RKO (cell line): Measurements from ENCODE around the gene RPA1.
"Not testable (repeated sequence)": the region's sequence is repeated elsewhere in the genome, so short reads cannot be mapped to it uniquely, and the experiment has no call there.

Experiments
- DNase-seq: peaks from one replicate; pipeline ENCODE4 v3.0.0-alpha.2; 2016; ENCODE audit warnings: low spot score

Gene RPA1

DNA sequence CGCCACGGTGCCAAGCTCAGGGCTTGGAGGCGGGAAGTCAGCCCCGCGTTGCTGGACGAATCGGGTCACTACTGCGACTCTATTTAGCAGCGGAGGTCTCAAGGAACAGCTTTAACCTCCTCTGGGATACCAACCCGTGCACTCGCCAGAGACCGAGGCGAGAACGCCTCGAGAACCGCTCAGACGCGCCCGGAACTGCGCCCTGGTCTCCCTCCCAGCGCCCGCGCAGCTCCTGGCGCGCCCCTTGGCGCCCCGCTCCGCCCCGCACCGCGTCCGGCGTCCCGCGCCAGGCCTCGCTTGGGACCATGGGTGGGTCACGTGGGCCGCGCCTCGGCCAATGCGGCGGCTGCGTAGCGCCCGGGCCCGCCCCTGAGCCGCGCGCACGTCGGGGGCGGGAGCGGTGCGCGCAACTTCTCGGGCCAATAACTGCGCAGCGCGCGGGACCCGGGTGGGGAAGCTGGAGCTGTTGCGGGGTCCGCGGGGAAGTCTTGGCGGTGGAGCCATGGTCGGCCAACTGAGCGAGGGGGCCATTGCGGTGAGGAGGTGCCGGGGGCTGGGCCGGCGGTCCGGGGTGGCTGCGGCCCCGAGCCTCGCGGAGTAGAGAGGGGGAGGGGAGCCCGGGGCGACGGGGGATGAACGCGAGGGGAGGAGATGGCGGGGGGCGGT, at the start of gene RPA1, which contains the start of gene SMYD4:
Gene RPA1, plus strand, starts transcription at position 414 of the 666 bp plus-strand sequence. Its CDS starts 89 bp downstream, at position 503.
Gene SMYD4, minus strand, starts transcription at position 311 of the 666 bp plus-strand sequence. CDS start 1,908 bp downstream, outside the sequence.
- peak; percentile 87 for DNase-seq

DNA sequence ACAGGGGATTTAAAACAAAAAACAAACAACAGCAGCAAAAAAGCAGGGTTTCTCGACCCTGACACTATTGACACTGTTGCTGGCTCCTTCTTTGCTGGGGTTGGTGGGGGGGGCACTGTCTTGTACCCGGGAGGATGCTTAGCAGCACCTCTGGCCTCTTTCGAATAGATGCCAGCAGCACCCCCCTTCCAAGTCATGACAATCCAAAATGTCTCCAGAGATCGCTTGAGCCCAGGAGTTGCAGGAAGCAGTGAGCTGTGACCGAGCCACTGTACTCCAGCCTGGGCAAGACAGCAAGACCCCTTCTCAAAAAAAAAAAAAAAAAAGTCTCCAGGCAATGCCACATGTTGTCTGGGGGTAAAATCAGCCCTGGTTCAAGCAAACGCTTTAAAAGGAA, 47.6 kb upstream of the RPA1 start:
- DNase-seq: no peak

DNA sequence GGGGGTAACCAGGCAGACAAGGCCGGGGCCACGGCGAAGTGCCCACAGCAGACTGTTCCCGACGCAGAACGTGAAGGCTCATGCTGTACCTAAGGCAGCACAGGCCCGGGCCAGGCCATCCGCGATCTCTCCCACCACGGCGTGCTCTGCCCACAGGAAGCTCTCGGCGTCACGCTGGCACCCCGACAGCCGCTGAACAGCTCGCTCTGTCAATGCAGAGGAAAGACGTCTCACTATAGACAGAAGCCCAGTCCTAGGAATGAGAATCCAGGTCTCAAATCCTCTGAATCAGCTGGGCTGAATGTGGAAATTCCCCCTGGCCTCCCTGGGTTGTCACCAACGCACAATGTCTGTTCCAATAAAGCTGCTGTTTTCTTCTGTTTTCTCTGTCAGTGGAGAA, 46.5 kb upstream of the RPA1 start:
- DNase-seq: no peak

DNA sequence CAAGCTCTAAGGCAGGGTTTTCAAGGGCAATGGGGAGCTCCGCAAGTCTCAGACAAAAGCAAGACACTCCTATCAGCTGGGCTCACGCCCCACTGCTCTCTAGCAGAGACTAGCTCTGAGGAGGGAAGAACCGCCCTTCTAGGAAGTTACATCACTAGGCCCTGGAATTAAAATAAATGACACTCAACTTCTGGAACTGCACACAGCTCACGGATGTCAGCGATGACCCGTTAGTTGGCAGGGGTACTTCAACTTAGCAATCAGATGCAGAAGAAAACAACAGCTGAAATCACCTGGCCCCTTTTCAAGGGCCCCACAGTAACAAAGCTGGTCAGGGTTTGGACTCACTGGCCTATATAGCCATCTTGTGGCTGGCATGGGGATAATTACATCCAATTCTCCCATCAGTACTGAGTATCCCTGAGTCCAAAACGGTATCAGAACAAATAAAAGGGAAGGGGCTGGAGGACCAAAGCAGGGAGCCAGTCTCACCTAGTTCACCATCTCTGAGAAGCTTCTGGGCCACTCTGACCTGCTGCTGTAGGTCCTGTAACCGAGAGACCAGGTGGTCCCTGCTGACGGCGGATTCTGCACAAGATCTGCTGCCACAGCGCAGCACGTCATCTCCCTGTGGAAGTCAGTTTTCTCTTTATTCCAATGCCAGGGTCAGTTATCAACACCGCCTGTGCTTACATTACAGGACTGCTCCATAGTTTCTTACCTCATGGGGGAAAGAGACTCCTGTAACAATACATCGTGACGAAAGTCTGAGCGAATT, 45.8 kb upstream of the RPA1 start:
- peak; percentile 58 for DNase-seq

DNA sequence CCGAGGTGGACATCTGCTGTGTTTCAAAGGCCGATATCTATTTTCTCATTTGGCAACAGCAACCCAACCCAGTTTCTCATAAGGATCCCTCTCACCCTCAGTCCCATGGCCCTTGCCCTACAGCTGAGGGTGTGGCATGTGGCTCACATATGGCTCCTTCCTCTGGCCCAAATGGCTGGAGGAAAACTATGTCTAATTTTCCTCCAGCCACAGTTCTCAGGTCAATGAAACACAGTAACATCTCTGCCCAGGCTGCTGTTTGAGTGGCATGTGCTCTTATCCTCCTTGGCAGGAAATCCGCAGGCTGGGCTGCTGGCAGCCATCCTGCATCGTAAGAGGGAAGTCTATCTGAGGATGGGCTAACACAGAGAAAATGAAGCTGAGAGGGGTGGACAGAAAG, 43.9 kb upstream of the RPA1 start:
- DNase-seq: no peak

DNA sequence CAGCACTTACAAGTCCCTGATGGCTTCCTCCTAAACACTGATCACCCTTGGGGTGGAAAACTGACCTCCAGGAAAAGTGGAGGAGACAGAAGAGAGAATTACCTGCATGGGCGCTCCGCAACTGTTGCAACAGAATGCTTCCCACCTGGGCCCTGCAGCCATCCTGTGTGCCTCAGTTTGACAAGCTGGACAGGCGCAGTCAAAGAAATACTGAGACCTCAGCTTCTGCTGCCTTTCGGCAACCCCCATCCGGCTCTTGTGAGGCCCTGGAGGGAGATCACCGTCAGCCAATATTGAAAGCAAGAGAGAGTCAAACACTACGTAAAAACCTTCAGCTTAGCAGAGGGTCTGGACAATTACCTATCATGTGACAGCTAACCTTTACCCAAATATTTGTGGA, 43.1 kb upstream of the RPA1 start:
- no peak for DNase-seq

DNA sequence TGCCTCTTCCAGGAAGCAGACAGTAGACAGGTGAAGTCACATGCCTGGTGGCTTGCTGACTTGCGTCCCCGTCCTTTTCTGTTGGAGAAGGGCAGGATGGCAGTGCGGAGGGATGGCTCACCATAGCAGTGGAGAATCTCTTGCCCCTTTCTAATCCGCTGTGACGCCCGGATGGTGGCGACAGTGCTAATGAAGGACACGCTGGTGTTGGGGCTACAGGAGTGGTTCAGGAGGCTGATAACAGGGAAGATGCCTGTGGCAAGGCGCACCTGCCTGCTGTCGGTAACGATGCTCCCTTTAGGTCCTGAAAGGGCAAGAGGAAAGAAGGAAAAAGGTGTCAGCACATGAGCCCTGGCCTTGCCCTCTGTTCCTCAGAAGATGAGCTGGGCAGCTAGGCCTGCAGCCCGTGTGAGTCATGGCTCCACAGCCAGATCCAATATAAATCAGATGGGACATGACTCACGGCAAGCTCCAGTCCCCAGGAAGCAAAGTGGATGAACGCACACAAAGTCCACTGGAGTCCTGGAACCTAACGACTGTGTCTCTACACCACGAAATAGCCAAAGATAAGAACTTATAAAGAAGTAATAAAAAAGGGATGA, 42.4 kb upstream of the RPA1 start:
- peak; percentile 93 for DNase-seq

DNA sequence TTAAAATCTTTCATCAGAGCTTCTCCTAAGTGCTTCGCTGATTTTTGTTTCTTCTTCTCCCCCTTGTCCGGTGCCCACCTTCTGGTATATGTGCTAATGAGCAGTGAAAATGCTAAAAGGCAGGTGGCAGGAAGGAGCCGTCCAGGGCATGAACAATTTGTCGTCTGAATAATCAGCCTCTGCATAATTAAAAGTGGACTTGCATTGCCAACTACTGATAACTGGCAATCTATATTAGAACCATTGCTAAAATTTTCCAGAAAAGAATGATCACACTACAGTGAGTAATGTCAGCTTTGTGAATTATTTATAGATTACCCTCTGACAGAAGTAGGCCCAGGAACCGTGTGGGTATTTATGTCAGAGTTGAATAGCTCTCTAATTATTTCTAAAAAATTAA, 39.9 kb upstream of the RPA1 start:
- no peak for DNase-seq

DNA sequence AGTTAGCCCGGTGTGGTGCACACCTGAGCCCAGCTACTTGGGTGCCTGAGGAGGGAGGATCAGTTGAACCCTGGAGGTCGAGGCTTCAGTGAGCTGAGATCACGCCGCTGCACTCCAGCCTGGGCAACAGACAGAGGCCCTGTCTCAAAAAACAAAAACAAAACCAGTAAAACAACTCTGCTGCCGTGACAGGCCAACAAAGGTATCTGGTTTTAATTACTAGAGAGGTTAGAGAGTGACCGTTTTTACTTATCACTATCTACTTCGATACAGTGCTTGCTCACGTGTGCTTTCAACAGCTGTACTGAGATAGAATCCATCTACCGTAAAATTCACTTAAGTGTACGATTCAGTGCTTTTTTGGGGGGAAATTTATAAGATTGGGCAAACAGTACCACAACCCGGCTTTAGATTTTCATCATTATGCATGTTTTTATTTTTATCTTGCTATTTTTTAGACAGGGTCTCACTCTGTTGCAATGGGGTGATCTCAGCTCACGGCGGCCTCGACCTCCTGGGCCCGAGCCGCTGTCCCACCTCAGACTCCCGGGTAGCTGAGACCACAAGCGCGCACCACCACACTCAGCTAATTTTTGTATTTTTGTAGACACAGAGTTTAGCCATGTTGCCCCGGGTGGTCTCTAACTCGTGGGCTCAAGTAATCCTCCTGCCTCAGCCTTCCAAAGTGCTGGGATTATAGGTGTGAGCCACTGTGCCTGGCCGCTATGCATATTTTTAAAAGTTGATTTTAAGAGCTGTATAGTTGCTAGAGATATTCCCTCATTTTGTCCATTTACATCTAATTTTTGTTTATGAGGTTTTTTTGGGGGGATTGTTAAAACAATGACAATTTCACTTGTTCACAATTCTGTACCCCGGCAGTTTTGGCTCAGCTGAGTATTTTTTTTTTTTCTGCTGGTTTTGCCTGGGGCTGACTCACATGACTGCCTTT, 37.0 kb upstream of the RPA1 start:
- no peak for DNase-seq

DNA sequence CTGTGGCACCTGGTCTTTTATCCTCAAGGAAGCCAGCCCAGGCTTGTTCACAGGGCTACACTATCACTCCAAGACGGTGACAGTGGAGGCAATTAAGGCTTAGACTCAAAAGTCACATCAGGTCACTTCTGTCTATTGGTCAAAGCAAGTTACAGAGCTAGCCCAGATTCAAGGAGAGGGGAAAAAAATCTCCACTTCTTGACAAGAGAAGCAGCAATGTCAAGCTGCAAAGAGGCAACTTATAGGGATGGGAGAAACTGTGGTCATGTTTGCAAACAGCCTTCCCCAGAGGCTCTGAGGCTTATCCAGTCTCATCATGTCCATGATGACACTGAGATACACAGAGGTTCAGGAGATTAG, 36.4 kb upstream of the RPA1 start:
- no peak for DNase-seq

DNA sequence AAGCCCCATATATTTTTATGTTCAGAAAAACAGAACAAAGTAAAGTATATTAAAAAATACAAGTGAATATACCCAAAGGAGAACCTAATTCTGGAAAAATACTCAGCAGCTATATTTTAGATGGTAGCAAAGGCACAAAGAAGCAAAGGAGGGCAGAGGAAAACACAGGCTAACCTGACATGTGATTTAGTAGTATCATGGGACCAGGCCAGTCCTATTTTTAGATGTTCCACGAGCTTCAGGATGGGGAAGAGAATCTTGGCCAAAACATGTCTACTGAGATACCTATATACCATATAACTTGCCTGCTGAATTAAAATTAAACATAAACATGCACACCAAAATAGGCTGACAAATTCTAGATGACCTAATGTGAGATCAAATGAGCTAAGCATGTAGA, 33.0 kb upstream of the RPA1 start:
- no peak for DNase-seq

DNA sequence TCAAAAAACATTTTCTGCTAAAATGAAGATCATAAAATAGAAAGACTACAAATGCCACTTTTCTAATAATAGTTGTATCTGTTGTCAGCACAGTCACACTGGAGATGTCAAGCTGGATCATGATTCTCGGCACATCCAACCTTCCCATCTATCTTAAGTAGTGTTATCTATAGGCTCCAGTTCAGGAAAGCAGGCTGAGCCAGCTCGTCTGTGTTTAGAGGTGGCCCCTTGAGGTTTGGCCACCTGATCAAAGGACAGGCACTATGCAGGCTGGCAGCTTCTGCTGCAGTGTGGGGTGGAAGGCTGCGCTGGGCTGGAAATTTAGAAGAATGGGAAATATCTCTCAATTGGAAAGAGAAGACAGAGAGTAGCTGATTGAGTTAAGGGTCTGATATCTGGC, 32.5 kb upstream of the RPA1 start:
- DNase-seq: no peak

DNA sequence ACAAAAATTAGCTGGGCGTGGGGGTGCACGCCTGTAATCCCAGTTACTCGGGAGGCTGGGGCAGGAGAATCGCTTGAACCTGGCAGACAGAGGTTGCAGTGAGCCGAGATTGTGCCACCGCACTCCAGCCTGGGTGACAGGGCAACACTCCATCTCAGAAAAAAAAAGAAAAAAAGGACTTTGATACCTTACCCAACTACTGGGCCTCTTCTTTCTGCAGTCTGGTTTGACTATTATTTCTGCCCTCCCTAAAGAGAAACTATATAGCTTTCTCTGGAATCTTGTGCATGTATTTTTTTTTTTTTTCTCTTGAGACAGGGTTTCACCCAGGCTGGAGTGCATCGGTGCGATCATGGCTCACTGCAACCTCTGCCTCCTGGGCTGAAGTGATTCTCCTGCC, 32.0 kb upstream of the RPA1 start:
- not testable (repeated sequence) for DNase-seq

DNA sequence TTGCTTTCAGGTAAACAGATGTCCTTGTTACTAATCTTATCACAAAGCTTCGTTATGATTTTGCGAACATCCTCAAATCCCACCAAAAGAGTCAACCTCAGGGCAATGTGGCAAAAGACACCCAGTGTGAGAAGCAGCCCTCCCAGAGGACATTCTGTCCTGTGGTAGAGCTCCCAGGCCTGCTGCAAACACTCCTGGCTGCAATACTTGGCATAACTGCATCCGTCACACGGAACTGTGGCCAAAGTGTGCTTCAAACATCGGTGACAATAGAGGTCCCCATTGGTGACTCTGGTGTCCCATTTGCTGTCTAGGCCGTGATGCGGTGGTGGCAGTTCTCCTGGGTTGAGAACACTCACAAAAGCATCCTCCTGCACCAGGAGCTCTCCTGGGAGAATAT, 29.6 kb upstream of the RPA1 start:
- DNase-seq: no peak

DNA sequence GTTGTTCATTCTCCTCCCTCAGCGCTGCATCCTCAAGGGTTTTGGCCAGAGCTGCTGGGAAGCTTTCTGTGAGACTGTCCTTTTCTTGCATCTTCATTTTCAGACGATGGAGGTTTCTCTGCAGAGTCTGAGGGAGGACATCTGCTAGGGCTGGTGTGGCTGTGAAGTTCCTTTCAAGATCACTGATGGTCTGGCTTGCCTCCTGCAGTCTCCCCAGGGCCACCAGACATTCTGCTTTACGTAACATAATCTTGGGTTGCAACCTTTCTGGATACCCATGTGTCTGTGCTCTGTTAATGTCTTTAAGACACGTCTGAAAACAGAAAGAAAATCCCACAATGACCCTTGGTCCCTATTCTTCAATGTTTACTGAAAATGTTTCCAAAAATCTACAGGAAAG, 29.1 kb upstream of the RPA1 start:
- no peak for DNase-seq

DNA sequence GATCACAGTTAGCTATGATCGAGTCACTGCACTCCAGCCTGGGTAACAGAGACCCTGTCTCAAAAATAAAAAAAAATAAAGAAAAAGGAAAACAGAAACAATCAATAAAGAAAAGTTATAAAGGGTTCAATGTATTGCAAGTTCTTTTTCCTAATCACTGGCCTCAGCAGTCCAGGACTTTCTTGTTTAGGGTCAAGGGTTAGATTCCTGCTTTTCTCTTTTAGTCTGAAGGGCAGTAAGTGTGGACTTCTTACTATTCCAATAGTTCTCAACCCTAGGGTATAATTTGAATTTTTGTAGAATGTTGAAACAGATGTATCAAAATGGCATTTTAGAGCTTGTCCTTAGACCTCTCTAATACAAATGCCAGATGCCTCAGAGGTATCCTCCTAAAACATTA, 27.4 kb upstream of the RPA1 start:
- DNase-seq: no peak

DNA sequence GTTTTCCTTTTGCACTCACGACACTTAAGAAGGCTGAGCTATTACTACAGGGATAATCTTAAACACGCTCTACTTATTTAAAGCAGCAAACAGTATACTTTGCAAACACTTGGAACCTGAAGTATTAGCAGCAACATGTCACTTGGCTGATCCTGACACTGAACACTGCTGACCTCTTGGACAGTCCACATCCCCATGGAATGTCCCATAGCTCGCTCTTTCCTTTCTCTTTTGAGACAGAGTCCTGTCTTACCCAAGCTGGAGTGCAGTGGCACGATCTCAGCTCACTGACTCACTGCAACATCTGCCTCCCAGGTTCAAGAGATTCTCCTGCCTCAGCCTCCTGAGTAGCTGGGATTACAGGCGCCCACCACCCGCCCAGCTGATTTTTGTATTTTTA, 26.5 kb upstream of the RPA1 start:
- no peak for DNase-seq

DNA sequence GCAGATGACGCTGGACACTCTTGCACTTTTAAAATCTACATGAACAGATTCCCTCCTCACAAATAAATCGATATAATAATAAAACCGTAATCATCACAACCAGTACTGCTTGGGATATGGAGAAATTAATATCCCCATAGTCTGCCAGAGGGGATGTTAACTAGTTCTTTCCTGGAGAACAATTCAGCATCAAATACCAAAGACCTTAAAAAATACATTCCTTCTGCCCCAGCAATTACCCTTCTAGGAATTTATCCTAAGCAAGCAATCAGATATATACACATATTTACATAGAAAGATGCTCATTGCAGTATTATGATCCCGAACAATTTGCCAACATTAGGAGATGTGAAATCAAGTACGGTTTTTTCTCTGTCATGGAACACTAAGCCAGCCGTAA, 21.9 kb upstream of the RPA1 start:
- DNase-seq: no peak

DNA sequence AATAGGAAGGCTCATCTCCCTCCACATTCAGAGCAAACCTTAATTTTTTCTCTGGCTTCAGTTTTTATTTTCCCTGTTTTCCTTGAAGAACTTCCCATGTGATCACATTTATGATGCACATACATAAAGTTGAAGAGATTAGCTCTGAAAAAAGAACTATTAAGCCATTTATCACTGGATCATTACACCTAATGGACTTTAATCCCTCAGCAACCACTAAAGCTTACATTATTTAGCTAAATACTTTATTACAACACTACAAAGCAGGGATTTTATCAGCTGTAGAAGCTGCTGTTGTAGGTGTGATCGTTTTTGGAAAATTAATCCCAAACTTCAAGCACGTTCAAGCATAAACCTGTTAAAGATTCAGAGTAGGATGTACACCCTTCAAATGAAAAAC, 21.2 kb upstream of the RPA1 start:
- no peak for DNase-seq

DNA sequence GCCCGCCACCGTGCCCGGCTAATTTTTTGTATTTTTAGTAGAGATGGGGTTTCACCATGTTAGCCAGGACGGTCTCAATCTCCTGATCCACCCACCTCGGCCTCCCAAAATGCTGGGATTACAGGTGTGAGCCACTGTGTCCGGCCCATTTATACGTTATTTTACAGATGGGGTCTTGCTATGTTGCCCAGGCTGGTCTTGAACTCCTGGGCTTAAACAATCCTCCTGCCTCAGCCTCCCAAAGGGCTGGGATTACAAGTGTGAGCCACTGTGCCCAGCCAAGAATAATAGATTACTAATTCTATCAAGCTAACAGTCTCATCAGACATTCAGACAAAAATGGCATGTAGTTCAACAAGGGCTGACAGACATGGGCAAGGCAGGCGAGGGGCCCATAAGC, 20.0 kb upstream of the RPA1 start:
- DNase-seq: not testable (repeated sequence)

DNA sequence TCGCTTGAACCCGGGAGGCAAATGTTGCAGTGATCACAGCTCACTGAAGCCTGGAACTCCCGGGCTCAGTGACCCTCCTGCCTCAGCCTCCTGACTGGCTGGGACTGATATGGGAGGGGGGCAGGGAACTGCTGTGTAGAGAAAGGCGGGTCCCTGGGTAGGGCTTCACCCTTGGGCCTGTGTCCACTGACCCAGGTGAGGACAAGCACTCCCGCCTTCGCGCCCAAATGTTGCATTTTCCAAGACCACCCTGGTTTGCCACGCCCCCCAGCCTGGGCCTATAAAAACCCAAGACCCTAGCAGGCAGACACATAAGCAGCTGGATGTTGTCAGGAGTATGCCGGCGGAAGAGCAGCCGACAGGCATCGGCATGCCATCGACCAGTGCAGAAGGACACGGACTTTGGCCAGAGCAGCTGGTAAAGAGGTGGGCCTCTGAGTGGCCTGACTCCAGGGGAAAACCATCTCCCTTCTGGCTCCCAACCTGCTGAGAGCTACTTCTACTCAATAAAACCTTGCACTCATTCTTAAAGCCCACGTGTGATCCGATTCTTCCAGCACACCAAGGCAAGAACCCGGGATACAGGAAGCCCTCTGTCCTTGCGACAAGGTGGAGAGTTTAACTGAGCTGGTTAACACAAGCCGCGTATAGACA, 19.2 kb upstream of the RPA1 start:
- DNase-seq: no peak

DNA sequence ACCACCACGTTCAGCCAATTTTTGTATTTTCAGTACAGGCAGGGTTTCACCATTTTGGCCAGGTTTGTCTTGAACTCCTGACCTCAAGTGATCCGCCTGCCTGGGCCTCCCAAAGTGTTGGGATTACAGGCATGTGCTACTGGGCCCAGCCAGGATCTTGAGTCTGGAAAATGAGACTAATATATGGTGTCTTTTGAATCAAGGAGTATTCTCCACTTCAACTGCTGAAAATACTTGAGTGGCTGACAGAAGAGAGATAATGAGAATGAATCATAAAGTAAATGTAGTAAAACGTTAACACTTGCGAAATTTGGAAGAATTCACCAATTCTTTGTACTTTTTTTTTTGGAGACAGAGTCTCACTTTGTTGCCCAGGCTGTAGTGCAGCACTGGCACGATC, 16.7 kb upstream of the RPA1 start:
- no peak for DNase-seq
